HEK293 (cell line): ENCODE results near the gene YIPF3.

ENCODE experiments used
- SALL2 ChIP-seq: fragments of 450-650 bp; formaldehyde crosslinking; IDR thresholded peaks from 2 replicates; pipeline ENCODE4 v1.5.0; 2017; ENCODE audit warnings: missing biosample characterization, mild to moderate bottlenecking, missing genetic modification characterization, borderline replicate concordance
- SP2 ChIP-seq: fragments of 450-650 bp; formaldehyde crosslinking; IDR thresholded peaks from 2 replicates; pipeline ENCODE4 v1.5.1; 2016; ENCODE audit warnings: missing biosample characterization, missing genetic modification characterization
- ZBTB20 ChIP-seq: fragments of 450-650 bp; formaldehyde crosslinking; IDR thresholded peaks from 2 replicates; pipeline ENCODE4 v1.5.1; 2016; ENCODE audit warnings: missing biosample characterization, missing genetic modification characterization
- ZBTB48 ChIP-seq: fragments of 450-650 bp; formaldehyde crosslinking; IDR thresholded peaks from 2 replicates; pipeline ENCODE4 v1.5.1; 2016; ENCODE audit warnings: missing biosample characterization, missing genetic modification characterization
- ZBTB8A ChIP-seq: fragments of 450-650 bp; formaldehyde crosslinking; IDR thresholded peaks from 2 replicates; pipeline ENCODE4 v1.5.1; 2016; ENCODE audit warnings: missing biosample characterization, missing genetic modification characterization
- ZFHX2 ChIP-seq: fragments of 450-650 bp; formaldehyde crosslinking; conservative IDR thresholded peaks from 2 replicates; pipeline ENCODE4 v1.5.1; 2016; ENCODE audit warnings: missing biosample characterization, missing genetic modification characterization
- ZNF2 ChIP-seq: fragments of 450-650 bp; formaldehyde crosslinking; IDR thresholded peaks from 2 replicates; pipeline ENCODE4 v1.5.1; 2016; ENCODE audit warnings: missing biosample characterization, missing genetic modification characterization
- ZNF223 ChIP-seq: fragments of 450-650 bp; formaldehyde crosslinking; IDR thresholded peaks from 2 replicates; pipeline ENCODE4 v1.5.1; 2016; ENCODE audit warnings: missing biosample characterization, missing genetic modification characterization
- ZNF239 ChIP-seq: fragments of 450-650 bp; formaldehyde crosslinking; IDR thresholded peaks from 2 replicates; pipeline ENCODE4 v1.5.1; 2016; ENCODE audit warnings: missing biosample characterization, missing genetic modification characterization
- ZNF423 ChIP-seq: fragments of 450-650 bp; formaldehyde crosslinking; IDR thresholded peaks from 2 replicates; pipeline ENCODE4 v1.5.1; 2016; ENCODE audit warnings: missing biosample characterization, missing genetic modification characterization
- ZNF501 ChIP-seq: fragments of 450-650 bp; formaldehyde crosslinking; IDR thresholded peaks from 2 replicates; pipeline ENCODE4 v1.5.1; 2016; ENCODE audit warnings: missing biosample characterization, missing genetic modification characterization
- ZNF785 ChIP-seq: fragments of 450-650 bp; formaldehyde crosslinking; IDR thresholded peaks from 2 replicates; pipeline ENCODE4 v1.5.1; 2016; ENCODE audit warnings: missing biosample characterization, missing genetic modification characterization
- TF ChIP-seq, protein P1 (sequence below): fragments of 450-650 bp; formaldehyde crosslinking; IDR thresholded peaks from 2 replicates; pipeline ENCODE4 v1.5.1; 2016; ENCODE audit warnings: missing biosample characterization, missing genetic modification characterization
- TF ChIP-seq, protein P2 (sequence below): fragments of 450-650 bp; formaldehyde crosslinking; conservative IDR thresholded peaks from 2 replicates; pipeline ENCODE4 v1.5.1; 2016; ENCODE audit warnings: low read depth, missing biosample characterization, missing genetic modification characterization
- TF ChIP-seq, protein P3 (sequence below): fragments of 450-650 bp; formaldehyde crosslinking; IDR thresholded peaks from 2 replicates; pipeline ENCODE4 v1.5.1; 2017; ENCODE audit warnings: missing biosample characterization, missing genetic modification characterization
- TF ChIP-seq, protein P4 (sequence below): fragments of 450-650 bp; formaldehyde crosslinking; IDR thresholded peaks from 2 replicates; pipeline ENCODE4 v1.5.1; 2016; ENCODE audit warnings: missing biosample characterization, missing genetic modification characterization
- TF ChIP-seq, protein P5 (sequence below): fragments of 450-650 bp; formaldehyde crosslinking; IDR thresholded peaks from 2 replicates; pipeline ENCODE4 v1.5.1; 2016; ENCODE audit warnings: missing biosample characterization, missing genetic modification characterization
- TF ChIP-seq, protein P6 (sequence below): fragments of 450-650 bp; formaldehyde crosslinking; IDR thresholded peaks from 2 replicates; pipeline ENCODE4 v1.5.1; 2016; ENCODE audit warnings: missing biosample characterization, missing genetic modification characterization
- TF ChIP-seq, protein P7 (sequence below): fragments of 450-650 bp; formaldehyde crosslinking; IDR thresholded peaks from 2 replicates; pipeline ENCODE4 v1.5.1; 2017; ENCODE audit warnings: missing biosample characterization, missing genetic modification characterization

Gene YIPF3

DNA sequence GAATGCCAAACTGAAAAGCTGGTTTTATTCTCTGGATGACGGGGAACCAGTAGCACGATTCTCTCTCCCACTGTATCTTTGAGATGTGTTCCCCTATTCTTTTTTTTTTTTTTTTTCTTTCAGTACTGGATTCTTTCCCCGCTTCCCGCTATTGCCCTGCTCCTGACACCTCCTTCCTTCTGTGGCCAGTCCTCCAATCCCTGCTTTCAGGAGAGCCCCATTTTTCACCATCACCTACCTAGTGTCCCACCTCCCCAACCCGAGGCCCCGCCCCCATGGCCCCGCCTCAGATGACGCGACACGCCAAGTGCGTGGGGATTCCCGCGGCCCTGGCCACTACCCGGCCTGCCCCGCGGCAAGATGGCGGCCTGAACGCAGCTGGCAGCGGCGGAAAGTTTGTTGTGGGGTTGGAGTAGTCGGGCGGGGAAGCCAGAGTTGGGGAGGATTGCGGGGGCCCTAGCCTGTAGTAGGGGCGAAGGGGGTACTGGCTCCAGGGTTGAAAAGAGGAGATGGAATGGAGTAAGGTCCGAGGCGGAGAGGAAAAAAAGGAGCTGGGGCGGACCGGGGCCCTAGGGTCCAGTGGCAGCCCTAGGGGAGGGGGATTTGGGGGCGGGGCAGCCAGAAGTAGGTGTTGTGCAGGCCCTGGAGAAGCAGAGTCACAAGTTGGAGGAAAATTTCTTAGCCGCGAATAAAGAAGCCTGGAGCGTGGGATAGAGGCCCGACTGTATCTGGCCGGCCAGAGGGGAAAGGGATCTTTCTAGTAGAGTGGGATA lies 39.3 kb downstream of the YIPF3 start, which contains the start of gene TJAP1 (continued):
- TF ChIP-seq, protein P1, sequence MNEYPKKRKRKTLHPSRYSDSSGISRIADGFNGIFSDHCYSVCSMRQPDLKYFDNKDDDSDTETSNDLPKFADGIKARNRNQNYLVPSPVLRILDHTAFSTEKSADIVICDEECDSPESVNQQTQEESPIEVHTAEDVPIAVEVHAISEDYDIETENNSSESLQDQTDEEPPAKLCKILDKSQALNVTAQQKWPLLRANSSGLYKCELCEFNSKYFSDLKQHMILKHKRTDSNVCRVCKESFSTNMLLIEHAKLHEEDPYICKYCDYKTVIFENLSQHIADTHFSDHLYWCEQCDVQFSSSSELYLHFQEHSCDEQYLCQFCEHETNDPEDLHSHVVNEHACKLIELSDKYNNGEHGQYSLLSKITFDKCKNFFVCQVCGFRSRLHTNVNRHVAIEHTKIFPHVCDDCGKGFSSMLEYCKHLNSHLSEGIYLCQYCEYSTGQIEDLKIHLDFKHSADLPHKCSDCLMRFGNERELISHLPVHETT (tag by site-specific recombination), result peak; percentile 31; the same call in 1 of the 2 replicates
- TF ChIP-seq ZNF423 (tag by site-specific recombination) (no peak), ZBTB20 (tag by site-specific recombination) (peak; percentile 69; the same call in 1 of the 2 replicates), ZNF2 (tag by site-specific recombination) (peak; percentile 61; the same call in 1 of the 2 replicates), ZNF239 (no peak), ZBTB8A (tag by site-specific recombination) (0 out of 2 replicates have a peak, but pooled peaks have one; percentile 20), SP2 (tag by site-specific recombination) (peak; percentile 94), ZNF223 (tag by site-specific recombination) (no peak), ZBTB48 (tag by site-specific recombination) (peak; percentile 56), ZFHX2 (tag by site-specific recombination) (peak; percentile 77), ZNF501 (tag by site-specific recombination) (peak; percentile 88), SALL2 (tag by site-specific recombination) (no peak), ZNF785 (tag by site-specific recombination) (0 out of 2 replicates have a peak, but pooled peaks have one; percentile 46)
- TF ChIP-seq, protein P2, sequence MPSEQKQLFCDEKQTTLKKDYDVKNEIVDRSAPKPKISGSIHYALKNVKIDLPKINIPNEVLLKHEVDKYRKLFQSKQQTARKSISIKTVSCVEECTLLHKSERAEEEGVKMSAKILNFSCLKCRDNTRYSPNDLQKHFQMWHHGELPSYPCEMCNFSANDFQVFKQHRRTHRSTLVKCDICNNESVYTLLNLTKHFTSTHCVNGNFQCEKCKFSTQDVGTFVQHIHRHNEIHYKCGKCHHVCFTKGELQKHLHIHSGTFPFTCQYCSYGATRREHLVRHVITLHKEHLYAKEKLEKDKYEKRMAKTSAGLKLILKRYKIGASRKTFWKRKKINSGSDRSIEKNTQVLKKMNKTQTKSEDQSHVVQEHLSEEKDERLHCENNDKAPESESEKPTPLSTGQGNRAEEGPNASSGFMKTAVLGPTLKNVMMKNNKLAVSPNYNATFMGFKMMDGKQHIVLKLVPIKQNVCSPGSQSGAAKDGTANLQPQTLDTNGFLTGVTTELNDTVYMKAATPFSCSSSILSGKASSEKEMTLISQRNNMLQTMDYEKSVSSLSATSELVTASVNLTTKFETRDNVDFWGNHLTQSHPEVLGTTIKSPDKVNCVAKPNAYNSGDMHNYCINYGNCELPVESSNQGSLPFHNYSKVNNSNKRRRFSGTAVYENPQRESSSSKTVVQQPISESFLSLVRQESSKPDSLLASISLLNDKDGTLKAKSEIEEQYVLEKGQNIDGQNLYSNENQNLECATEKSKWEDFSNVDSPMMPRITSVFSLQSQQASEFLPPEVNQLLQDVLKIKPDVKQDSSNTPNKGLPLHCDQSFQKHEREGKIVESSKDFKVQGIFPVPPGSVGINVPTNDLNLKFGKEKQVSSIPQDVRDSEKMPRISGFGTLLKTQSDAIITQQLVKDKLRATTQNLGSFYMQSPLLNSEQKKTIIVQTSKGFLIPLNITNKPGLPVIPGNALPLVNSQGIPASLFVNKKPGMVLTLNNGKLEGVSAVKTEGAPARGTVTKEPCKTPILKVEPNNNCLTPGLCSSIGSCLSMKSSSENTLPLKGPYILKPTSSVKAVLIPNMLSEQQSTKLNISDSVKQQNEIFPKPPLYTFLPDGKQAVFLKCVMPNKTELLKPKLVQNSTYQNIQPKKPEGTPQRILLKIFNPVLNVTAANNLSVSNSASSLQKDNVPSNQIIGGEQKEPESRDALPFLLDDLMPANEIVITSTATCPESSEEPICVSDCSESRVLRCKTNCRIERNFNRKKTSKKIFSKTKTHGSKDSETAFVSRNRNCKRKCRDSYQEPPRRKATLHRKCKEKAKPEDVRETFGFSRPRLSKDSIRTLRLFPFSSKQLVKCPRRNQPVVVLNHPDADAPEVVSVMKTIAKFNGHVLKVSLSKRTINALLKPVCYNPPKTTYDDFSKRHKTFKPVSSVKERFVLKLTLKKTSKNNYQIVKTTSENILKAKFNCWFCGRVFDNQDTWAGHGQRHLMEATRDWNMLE, result 0 out of 2 replicates have a peak, but pooled peaks have one; percentile 11
- TF ChIP-seq, protein P3, sequence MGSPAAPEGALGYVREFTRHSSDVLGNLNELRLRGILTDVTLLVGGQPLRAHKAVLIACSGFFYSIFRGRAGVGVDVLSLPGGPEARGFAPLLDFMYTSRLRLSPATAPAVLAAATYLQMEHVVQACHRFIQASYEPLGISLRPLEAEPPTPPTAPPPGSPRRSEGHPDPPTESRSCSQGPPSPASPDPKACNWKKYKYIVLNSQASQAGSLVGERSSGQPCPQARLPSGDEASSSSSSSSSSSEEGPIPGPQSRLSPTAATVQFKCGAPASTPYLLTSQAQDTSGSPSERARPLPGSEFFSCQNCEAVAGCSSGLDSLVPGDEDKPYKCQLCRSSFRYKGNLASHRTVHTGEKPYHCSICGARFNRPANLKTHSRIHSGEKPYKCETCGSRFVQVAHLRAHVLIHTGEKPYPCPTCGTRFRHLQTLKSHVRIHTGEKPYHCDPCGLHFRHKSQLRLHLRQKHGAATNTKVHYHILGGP (tag by site-specific recombination), result no peak
- TF ChIP-seq, protein P4, sequence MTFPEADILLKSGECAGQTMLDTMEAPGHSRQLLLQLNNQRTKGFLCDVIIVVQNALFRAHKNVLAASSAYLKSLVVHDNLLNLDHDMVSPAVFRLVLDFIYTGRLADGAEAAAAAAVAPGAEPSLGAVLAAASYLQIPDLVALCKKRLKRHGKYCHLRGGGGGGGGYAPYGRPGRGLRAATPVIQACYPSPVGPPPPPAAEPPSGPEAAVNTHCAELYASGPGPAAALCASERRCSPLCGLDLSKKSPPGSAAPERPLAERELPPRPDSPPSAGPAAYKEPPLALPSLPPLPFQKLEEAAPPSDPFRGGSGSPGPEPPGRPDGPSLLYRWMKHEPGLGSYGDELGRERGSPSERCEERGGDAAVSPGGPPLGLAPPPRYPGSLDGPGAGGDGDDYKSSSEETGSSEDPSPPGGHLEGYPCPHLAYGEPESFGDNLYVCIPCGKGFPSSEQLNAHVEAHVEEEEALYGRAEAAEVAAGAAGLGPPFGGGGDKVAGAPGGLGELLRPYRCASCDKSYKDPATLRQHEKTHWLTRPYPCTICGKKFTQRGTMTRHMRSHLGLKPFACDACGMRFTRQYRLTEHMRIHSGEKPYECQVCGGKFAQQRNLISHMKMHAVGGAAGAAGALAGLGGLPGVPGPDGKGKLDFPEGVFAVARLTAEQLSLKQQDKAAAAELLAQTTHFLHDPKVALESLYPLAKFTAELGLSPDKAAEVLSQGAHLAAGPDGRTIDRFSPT (tag by site-specific recombination), result no peak
- TF ChIP-seq, protein P5, sequence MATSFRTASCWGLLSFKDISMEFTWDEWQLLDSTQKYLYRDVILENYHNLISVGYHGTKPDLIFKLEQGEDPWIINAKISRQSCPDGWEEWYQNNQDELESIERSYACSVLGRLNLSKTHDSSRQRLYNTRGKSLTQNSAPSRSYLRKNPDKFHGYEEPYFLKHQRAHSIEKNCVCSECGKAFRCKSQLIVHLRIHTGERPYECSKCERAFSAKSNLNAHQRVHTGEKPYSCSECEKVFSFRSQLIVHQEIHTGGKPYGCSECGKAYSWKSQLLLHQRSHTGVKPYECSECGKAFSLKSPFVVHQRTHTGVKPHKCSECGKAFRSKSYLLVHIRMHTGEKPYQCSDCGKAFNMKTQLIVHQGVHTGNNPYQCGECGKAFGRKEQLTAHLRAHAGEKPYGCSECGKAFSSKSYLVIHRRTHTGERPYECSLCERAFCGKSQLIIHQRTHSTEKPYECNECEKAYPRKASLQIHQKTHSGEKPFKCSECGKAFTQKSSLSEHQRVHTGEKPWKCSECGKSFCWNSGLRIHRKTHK (tag by site-specific recombination), result no peak
- TF ChIP-seq, protein P6, sequence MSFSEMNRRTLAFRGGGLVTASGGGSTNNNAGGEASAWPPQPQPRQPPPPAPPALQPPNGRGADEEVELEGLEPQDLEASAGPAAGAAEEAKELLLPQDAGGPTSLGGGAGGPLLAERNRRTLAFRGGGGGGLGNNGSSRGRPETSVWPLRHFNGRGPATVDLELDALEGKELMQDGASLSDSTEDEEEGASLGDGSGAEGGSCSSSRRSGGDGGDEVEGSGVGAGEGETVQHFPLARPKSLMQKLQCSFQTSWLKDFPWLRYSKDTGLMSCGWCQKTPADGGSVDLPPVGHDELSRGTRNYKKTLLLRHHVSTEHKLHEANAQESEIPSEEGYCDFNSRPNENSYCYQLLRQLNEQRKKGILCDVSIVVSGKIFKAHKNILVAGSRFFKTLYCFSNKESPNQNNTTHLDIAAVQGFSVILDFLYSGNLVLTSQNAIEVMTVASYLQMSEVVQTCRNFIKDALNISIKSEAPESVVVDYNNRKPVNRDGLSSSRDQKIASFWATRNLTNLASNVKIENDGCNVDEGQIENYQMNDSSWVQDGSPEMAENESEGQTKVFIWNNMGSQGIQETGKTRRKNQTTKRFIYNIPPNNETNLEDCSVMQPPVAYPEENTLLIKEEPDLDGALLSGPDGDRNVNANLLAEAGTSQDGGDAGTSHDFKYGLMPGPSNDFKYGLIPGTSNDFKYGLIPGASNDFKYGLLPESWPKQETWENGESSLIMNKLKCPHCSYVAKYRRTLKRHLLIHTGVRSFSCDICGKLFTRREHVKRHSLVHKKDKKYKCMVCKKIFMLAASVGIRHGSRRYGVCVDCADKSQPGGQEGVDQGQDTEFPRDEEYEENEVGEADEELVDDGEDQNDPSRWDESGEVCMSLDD (tag by site-specific recombination), result 0 out of 2 replicates have a peak, but pooled peaks have one; percentile 40
- TF ChIP-seq, protein P7, sequence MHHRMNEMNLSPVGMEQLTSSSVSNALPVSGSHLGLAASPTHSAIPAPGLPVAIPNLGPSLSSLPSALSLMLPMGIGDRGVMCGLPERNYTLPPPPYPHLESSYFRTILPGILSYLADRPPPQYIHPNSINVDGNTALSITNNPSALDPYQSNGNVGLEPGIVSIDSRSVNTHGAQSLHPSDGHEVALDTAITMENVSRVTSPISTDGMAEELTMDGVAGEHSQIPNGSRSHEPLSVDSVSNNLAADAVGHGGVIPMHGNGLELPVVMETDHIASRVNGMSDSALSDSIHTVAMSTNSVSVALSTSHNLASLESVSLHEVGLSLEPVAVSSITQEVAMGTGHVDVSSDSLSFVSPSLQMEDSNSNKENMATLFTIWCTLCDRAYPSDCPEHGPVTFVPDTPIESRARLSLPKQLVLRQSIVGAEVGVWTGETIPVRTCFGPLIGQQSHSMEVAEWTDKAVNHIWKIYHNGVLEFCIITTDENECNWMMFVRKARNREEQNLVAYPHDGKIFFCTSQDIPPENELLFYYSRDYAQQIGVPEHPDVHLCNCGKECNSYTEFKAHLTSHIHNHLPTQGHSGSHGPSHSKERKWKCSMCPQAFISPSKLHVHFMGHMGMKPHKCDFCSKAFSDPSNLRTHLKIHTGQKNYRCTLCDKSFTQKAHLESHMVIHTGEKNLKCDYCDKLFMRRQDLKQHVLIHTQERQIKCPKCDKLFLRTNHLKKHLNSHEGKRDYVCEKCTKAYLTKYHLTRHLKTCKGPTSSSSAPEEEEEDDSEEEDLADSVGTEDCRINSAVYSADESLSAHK (tag by site-specific recombination), result 0 out of 2 replicates have a peak, but pooled peaks have one; percentile 12
